ENCODE measurements around the gene MYH11.

MYH11 gene

GRCh38 chr16:15775663-15776304, 81.0 kb downstream of the MYH11 start:
- no peak for TF ChIP-seq TCF12 (IDR thresholded peaks at IDR 0.05; ENCODE audit: low read depth)
- no peak for TF ChIP-seq EP300 (IDR thresholded peaks at IDR 0.05; ENCODE audit: borderline replicate concordance)
- no peak for TF ChIP-seq USF1 (IDR thresholded peaks at IDR 0.05)
- TF ChIP-seq EGR1 (IDR thresholded peaks at IDR 0.05) = no peak
- TF ChIP-seq ZBTB7A (IDR thresholded peaks at IDR 0.05; ENCODE audit: low read depth) = no peak
- TF ChIP-seq FOXM1 (IDR thresholded peaks at IDR 0.05; ENCODE audit: borderline replicate concordance, low read depth) = no peak
- no peak for TF ChIP-seq TEAD4 (IDR thresholded peaks at IDR 0.05)
- TF ChIP-seq NFIC (IDR thresholded peaks at IDR 0.05) = no peak
- no peak for TF ChIP-seq MAX (IDR thresholded peaks at IDR 0.05)
- TF ChIP-seq TAF1 (IDR thresholded peaks at IDR 0.05; ENCODE audit: low read depth) = no peak
- TF ChIP-seq RAD21 (IDR thresholded peaks at IDR 0.05; ENCODE audit: low read depth) = no peak
- TF ChIP-seq REST (IDR thresholded peaks at IDR 0.05; ENCODE audit: low read depth) = no peak
- TF ChIP-seq YY1 (IDR thresholded peaks at IDR 0.05; ENCODE audit: low read depth) = no peak
- no peak for TF ChIP-seq CEBPB (IDR thresholded peaks at IDR 0.05)
- no peak for TF ChIP-seq CREB1 (IDR thresholded peaks at IDR 0.05; ENCODE audit: low read depth)

- TF ChIP-seq NFIC (IDR thresholded peaks at IDR 0.05) = no peak
- no peak for TF ChIP-seq TAF1 (IDR thresholded peaks at IDR 0.05; ENCODE audit: low read depth)
- TF ChIP-seq EP300 (IDR thresholded peaks at IDR 0.05; ENCODE audit: borderline replicate concordance) = no peak
- no peak for TF ChIP-seq ZBTB7A (IDR thresholded peaks at IDR 0.05; ENCODE audit: low read depth)
Observed at GRCh38 chr16:15775209-15775608, 81.6 kb downstream of the MYH11 start.

- TF ChIP-seq EP300 (IDR thresholded peaks at IDR 0.05; ENCODE audit: borderline replicate concordance) (no peak), TEAD4 (IDR thresholded peaks at IDR 0.05) (no peak), CREB1 (IDR thresholded peaks at IDR 0.05; ENCODE audit: low read depth) (no peak), MAX (IDR thresholded peaks at IDR 0.05) (no peak), REST (IDR thresholded peaks at IDR 0.05; ENCODE audit: low read depth) (no peak), YY1 (IDR thresholded peaks at IDR 0.05; ENCODE audit: low read depth) (no peak)
Observed at GRCh38 chr16:15773968-15774367, 82.9 kb downstream of the MYH11 start.

GRCh38 chr16:15772579-15773293, 84.1 kb downstream of the MYH11 start:
- no peak for TF ChIP-seq RAD21 (IDR thresholded peaks at IDR 0.05; ENCODE audit: low read depth)
- no peak for TF ChIP-seq REST (IDR thresholded peaks at IDR 0.05; ENCODE audit: low read depth)
- TF ChIP-seq EP300 (IDR thresholded peaks at IDR 0.05; ENCODE audit: borderline replicate concordance) = no peak
- no peak for TF ChIP-seq USF1 (IDR thresholded peaks at IDR 0.05)
- no peak for TF ChIP-seq EGR1 (IDR thresholded peaks at IDR 0.05)
- TF ChIP-seq NFIC (IDR thresholded peaks at IDR 0.05) = no peak
- no peak for TF ChIP-seq CEBPB (IDR thresholded peaks at IDR 0.05)
- no peak for TF ChIP-seq FOXM1 (IDR thresholded peaks at IDR 0.05; ENCODE audit: borderline replicate concordance, low read depth)
- no peak for TF ChIP-seq TCF12 (IDR thresholded peaks at IDR 0.05; ENCODE audit: low read depth)
- TF ChIP-seq TAF1 (IDR thresholded peaks at IDR 0.05; ENCODE audit: low read depth) = no peak
- no peak for TF ChIP-seq TEAD4 (IDR thresholded peaks at IDR 0.05)
- no peak for TF ChIP-seq CREB1 (IDR thresholded peaks at IDR 0.05; ENCODE audit: low read depth)
- TF ChIP-seq YY1 (IDR thresholded peaks at IDR 0.05; ENCODE audit: low read depth) = no peak
- TF ChIP-seq MAX (IDR thresholded peaks at IDR 0.05) = no peak
- TF ChIP-seq ZBTB7A (IDR thresholded peaks at IDR 0.05; ENCODE audit: low read depth) = no peak

Measured in Ishikawa (cell line).